A673 (cell line): ENCODE results near the gene SLC66A1. TPM values are rescaled to one million over a fixed set of nuclear protein-coding genes. Genes with fewer than 3 reads are reported as not detected.
A peak's percentile ranks its signal among the peaks of the same experiment; 100 is the strongest.

ENCODE experiments used
- BruUV-seq: library from RNA; stranded (reverse); fragments of 400-500 nt; replicated peaks from 2 replicates; lab custom pipeline; 2021; lab: Mats Ljungman, UMichigan
- CTCF ChIA-PET: fragments of 300-600 bp; sonication (Branson Sonifier 250); formaldehyde crosslinking; loops from one replicate; lab custom pipeline; 2022; ENCODE audit warnings: antibody characterized with exemption; lab: Charles Lee
- POLR2A ChIA-PET: fragments of 300-600 bp; sonication (Branson Sonifier 250); formaldehyde crosslinking; loops from one replicate; lab custom pipeline; 2022; ENCODE audit warnings: antibody characterized with exemption; ENCODE audit not compliant: low non-redundant PET; lab: Charles Lee
- DNase-seq: peaks from one replicate; pipeline ENCODE4 v3.0.0-alpha.2; 2015; ENCODE audit warnings: low spot score
- H3K27ac ChIP-seq: fragments of 200-600 bp; sonication (generic); 2 replicates; pipeline ENCODE4 v1.5.1; 2016; ENCODE audit warnings: mixed run types, low read depth, mild to moderate bottlenecking, mixed read lengths, antibody characterized with exemption, low read length; ENCODE audit not compliant: poor library complexity, severe bottlenecking
- H3K27me3 ChIP-seq: fragments of 200-600 bp; sonication (generic); replicated peaks from 2 replicates; pipeline ENCODE4 v1.6.1; 2017; ENCODE audit warnings: mixed run types, low read depth, mild to moderate bottlenecking, mixed read lengths, antibody characterized with exemption, low read length; ENCODE audit not compliant: insufficient read depth, poor library complexity
- H3K36me3 ChIP-seq: fragments of 200-600 bp; sonication (generic); 2 replicates; pipeline ENCODE4 v1.6.1; 2016; ENCODE audit warnings: mixed run types, mild to moderate bottlenecking, mixed read lengths, antibody characterized with exemption, low read length; ENCODE audit not compliant: insufficient read depth, poor library complexity, severe bottlenecking
- H3K4me1 ChIP-seq: fragments of 200-600 bp; sonication (generic); 2 replicates; pipeline ENCODE4 v1.6.1; 2017; ENCODE audit warnings: mixed run types, mild to moderate bottlenecking, mixed read lengths, antibody characterized with exemption, low read length; ENCODE audit not compliant: insufficient read depth, poor library complexity, severe bottlenecking
- H3K4me3 ChIP-seq: fragments of 200-600 bp; sonication (generic); 2 replicates; pipeline ENCODE4 v1.5.1; 2016; ENCODE audit warnings: low read depth, mixed run types, mild to moderate bottlenecking, mixed read lengths, low read length; ENCODE audit not compliant: poor library complexity, severe bottlenecking
- H3K9me3 ChIP-seq: fragments of 200-600 bp; sonication (generic); 2 replicates; pipeline ENCODE4 v1.6.1; 2016; ENCODE audit warnings: mixed run types, low read depth, mild to moderate bottlenecking, mixed read lengths, antibody characterized with exemption, low read length; ENCODE audit not compliant: poor library complexity, severe bottlenecking
- CTCF ChIP-seq: fragments of 300-800, 200-600 bp; sonication (generic); conservative IDR thresholded peaks from 2 replicates; pipeline ENCODE4 v1.5.1; 2017; ENCODE audit warnings: low read depth, mild to moderate bottlenecking, antibody characterized with exemption, low read length, moderate library complexity, mixed read lengths
- EZH2 ChIP-seq: fragments of 200-600 bp; sonication (generic); IDR thresholded peaks from 2 replicates; pipeline ENCODE4 v1.6.1; 2017; ENCODE audit warnings: borderline replicate concordance, low read depth, mild to moderate bottlenecking, mixed read lengths, antibody characterized with exemption, low read length; ENCODE audit not compliant: poor library complexity, severe bottlenecking
- intact Hi-C: fragments of 100-400 bp; cut with micrococcal nuclease; formaldehyde crosslinking; loops from one replicate; pipeline ENCODE4 v1.10.0; 2022; ENCODE audit not compliant: unreplicated experiment
- total RNA-seq: library from RNA; stranded (reverse); gene quantifications from 2 replicates; pipeline ENCODE4 v1.2.3, GENCODE V29; 2021

The SLC66A1 gene
- total RNA-seq, 1 experiment from 2014 or later, result 18.3 TPM

GRCh38 chr1:19311503-19311930 lies 609 bp upstream of the SLC66A1 start:
- no TSS peak for BruUV-seq
- CTCF ChIA-PET, result no interaction called here
- Histone ChIP-seq H3K4me3 (peak overlapping the region; percentile 85), H3K9me3 (no peaks in the 10 kb centered on the region), H3K36me3 (peaks cover 17% of the 10 kb centered on the region), H3K27me3 (no peaks in the 10 kb centered on the region), H3K4me1 (peaks cover 7% of the 10 kb centered on the region), H3K27ac (peak overlapping the region; percentile 78)
- no peak for TF ChIP-seq CTCF
- intact Hi-C loops, result no loop called here
- POLR2A ChIA-PET, result no interaction called here
- no peak for DNase-seq

GRCh38 chr1:19312782-19313635 lies 883 bp downstream of the SLC66A1 start:
- TF ChIP-seq EZH2, result no peak
- TF ChIP-seq CTCF, result no peak
- intact Hi-C loops, result loop anchor here (2.0 kb wide), 1 partner anchor 62 kb away; the partner anchor contains the start of genes EMC1 and MRTO4
- no peaks in the 10 kb centered on the region for H3K27me3 ChIP-seq
- ChIA-PET POLR2A (no interaction called here), CTCF (interaction anchor here (0.6 kb wide), 1 partner anchor 341 kb away, joined by 3 read pairs; no protein-coding TSS in a partner anchor)
- H3K9me3 ChIP-seq, result no peaks in the 10 kb centered on the region
- H3K4me3 ChIP-seq, result peak overlapping the region; percentile 85
- peaks cover 7% of the 10 kb centered on the region for H3K4me1 ChIP-seq
- DNase-seq, result no peak
- TSS peak; percentile 59 for BruUV-seq
- peaks cover 12% of the 10 kb centered on the region for H3K36me3 ChIP-seq
- peak overlapping the region; percentile 78 for H3K27ac ChIP-seq

GRCh38 chr1:19313636-19313959 lies 1.5 kb downstream of the SLC66A1 start:
- Histone ChIP-seq H3K4me1 (peaks cover 7% of the 10 kb centered on the region), H3K36me3 (peaks cover 8% of the 10 kb centered on the region), H3K27ac (no peak overlapping the region), H3K4me3 (no peak overlapping the region), H3K27me3 (no peaks in the 10 kb centered on the region), H3K9me3 (no peaks in the 10 kb centered on the region)
- ChIA-PET POLR2A (no interaction called here), CTCF (no interaction called here)
- no TSS peak for BruUV-seq
- no peak for DNase-seq
- TF ChIP-seq CTCF (no peak), EZH2 (no peak)
- intact Hi-C loops, result loop anchor here (2.0 kb wide), 1 partner anchor 63 kb away; the partner anchor contains the start of genes EMC1 and MRTO4
